Anterior cingulate cortex (tissue), 58 donors: ENCODE measurements around the gene ZSCAN29.
A peak's percentile ranks its signal among the peaks of the same experiment; 100 is the strongest.

Source experiments
- DNase-seq, 58 donors: peaks; one replicate each; lab custom pipeline; 2025; lab: John Stamatoyannopoulos, UW

ZSCAN29 gene

GRCh38 chr15:43352693-43353382 lies 18.0 kb downstream of the ZSCAN29 start:
- no peak for DNase-seq

GRCh38 chr15:43347114-43347513 lies 23.7 kb downstream of the ZSCAN29 start:
- DNase-seq, result no peak

- DNase-seq, result peak in 10 of 58 donors; percentile 2 to 53 (median 16)
Observed at GRCh38 chr15:43346305-43346704, 24.5 kb downstream of the ZSCAN29 start.

GRCh38 chr15:43330780-43331087 lies 40.1 kb downstream of the ZSCAN29 start:
- no peak for DNase-seq

GRCh38 chr15:43329960-43330779 lies 40.7 kb downstream of the ZSCAN29 start, which contains the start of gene LCMT2:
LCMT2 (minus strand) TSS chr15:43330573; CDS start chr15:43330489, 84 bp downstream.
- peak; percentile 62 to 94 (median 88) for DNase-seq

GRCh38 chr15:43329217-43329959 lies 41.5 kb downstream of the ZSCAN29 start:
- DNase-seq, result peak in 33 of 58 donors; percentile 5 to 65 (median 40)

GRCh38 chr15:43325039-43325684 lies 45.7 kb downstream of the ZSCAN29 start:
- DNase-seq, result no peak

GRCh38 chr15:43318990-43319771 lies 51.7 kb downstream of the ZSCAN29 start:
- no peak for DNase-seq

- DNase-seq, result no peak
Observed at GRCh38 chr15:43317566-43318184, 53.2 kb downstream of the ZSCAN29 start.

GRCh38 chr15:43316971-43317346 lies 53.9 kb downstream of the ZSCAN29 start:
- DNase-seq, result no peak

GRCh38 chr15:43316016-43316970 lies 54.5 kb downstream of the ZSCAN29 start:
- DNase-seq, result no peak

GRCh38 chr15:43314171-43314570 lies 56.7 kb downstream of the ZSCAN29 start:
- DNase-seq, result no peak

GRCh38 chr15:43312378-43312777 lies 58.5 kb downstream of the ZSCAN29 start:
- DNase-seq, result no peak
